HG02759 (cell line): ENCODE measurements around the gene GMDS.

ENCODE experiments used
- ATAC-seq: cut with Tn5 transposase; IDR thresholded peaks from one replicate; pipeline ENCODE4 v1.9.1; 2021; ENCODE audit warnings: mild to moderate bottlenecking, moderate library complexity; ENCODE audit not compliant: unreplicated experiment

Gene GMDS

DNA sequence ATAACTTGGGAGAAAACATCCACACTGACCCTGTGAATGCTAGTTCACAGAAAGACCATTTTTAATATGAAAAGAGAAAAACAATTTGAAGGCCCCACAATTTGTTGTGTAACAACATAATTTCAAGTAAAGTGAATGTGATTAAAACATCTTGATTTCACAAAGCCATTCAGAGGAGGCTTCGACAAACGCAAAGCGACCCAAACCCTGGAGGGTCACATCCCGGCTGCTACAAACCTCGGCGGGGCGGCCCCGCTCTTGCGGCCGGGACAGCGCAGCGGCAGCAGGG, 621.7 kb downstream of the GMDS start:
- no peak for ATAC-seq

DNA sequence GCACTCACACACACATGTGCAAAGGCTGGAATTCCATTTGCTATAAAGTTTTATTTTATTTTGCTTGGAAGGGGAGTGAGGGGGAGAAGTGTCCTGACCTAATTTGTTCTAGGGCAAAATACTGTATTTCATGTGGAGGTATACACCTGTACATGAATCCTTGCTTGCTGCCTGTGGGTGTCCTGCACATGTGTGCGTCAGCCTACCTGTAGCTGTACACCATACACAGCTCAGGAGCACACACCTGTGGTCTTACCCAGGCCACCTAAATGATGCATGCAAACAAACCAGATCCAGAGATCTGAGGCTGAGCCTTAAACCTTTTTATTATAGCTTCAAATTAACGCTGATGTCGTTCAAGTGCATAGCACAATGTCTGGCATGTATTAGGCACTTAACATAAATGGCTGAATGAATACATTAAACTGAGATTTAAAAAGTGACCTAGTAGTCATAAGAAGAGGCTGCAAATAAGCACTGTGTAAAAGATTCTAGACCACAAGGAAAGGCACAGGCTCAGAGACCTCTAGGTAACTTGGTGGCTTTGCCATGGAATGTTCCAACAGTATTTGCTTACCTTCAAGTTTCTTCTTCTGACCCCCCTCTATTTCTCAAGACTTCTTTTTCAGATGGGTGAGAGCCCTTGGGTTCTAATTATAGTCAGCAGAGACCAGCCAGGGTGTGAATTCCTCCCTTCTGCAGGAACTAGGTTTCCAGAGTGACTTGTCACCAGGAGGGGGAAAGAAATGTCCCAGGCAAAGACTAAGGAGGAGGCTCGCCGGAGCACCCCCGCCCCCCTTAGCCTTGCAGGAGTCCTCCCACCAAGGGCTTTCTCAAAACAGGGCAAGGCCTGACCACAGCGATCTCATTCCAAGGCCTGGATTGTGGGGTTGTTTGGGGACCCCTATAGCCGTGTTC, 622.3 kb downstream of the GMDS start:
- ATAC-seq, result no peak

GRCh38 chr6:1622220-1622850, 623.1 kb downstream of the GMDS start:
- no peak for ATAC-seq

GRCh38 chr6:1621070-1621701, 624.2 kb downstream of the GMDS start:
- ATAC-seq, result no peak

DNA sequence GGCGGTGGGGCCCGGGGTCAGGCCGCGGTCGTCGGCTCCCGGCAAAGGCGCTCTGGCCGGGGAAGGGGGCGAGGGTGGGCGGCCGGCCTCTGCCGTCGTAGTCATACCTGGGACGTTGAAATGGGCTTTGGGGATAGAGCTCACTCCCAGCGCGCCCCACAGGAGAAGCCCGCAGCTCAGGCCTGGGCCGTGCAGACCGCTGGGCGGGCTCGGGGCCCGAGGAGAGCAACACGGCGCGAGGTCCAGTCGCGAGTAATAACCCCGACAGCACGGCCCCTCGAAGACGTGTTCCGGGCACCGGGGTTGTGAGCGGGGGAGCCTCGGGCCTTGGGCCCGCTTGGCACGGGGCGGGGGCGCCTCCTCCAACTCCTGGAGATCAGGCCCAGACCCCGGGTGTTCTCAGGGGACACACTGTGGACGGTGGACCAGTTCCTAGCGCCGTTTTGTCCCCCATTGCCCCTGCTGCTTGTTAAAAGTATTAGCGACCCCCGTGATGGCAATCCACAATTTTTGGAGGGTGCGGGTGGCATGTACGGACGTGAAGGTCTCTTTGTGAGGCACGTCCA, 624.8 kb downstream of the GMDS start:
- no peak for ATAC-seq

DNA sequence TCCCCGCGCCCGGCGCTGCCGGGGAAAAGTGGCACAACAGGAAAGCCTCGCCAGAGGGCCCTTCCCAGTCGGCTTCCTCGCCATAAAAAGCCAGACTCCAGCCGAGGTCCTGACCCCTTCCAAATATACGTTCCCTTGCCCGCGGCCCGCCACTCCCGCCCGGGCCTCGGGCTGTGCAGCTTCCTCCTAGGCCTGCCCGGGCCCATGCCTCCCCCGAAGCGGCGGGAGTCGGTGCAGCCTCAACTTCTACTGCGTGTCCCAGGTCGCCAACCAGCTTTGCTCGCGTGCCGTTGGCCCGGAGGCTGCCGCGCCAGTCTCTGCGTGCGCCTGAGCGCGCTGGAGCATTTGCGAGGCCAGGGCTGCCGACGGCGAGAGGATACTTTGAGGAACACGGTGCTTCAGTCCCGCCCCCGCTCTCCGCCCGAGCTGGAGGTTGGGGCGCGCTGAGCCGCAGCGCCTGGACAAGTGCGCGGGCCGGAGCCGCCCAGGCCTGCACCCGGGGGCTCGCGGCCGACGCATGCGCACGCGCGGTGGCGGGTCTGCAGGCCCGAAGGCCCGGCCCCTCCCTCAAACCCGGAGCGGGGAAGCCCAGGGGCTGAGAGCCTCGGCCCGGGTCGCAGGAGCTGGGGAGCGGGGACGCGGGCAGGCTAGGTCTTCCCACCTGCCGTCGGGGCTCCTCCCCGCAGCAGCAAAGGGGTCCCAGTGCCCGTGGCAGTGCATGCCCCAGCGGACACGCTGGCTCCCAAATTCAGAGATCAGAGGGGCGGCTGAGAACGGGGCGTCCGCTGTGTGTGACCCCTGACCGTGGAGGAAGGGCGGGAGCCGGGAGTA, 625.5 kb downstream of the GMDS start:
- ATAC-seq, result no peak

DNA sequence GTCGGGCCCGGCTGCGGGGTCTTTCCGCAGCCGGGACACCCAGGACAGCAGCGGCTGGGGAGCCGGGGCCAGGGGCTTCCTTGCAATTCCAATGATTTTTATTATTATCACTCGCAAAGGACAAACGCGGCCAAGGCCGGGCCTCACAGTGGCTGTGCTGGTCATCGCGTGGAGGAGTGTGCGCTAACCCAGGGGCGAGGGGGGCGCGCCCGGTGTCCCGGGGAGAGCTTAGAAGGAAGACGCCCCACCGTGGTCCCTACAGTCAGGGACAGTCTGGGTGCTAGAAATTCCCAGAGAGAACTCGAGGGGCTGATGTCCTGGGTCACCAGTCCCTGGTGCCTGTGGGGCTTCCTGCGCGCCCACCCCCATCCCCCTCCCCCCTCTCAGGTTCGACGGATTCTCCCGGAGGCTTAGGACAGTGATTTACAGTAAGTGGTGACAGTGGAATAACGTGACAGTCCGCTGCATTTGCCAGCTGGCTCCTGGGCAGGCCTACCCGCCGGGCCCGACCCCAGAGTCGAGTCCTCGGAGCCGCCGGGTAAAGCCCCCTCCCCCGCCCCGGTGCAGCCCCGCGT, 626.2 kb downstream of the GMDS start:
- no peak for ATAC-seq

- ATAC-seq, result no peak
These were observed 626.9 kb downstream of the GMDS start for GRCh38 chr6:1618311-1619097.

DNA sequence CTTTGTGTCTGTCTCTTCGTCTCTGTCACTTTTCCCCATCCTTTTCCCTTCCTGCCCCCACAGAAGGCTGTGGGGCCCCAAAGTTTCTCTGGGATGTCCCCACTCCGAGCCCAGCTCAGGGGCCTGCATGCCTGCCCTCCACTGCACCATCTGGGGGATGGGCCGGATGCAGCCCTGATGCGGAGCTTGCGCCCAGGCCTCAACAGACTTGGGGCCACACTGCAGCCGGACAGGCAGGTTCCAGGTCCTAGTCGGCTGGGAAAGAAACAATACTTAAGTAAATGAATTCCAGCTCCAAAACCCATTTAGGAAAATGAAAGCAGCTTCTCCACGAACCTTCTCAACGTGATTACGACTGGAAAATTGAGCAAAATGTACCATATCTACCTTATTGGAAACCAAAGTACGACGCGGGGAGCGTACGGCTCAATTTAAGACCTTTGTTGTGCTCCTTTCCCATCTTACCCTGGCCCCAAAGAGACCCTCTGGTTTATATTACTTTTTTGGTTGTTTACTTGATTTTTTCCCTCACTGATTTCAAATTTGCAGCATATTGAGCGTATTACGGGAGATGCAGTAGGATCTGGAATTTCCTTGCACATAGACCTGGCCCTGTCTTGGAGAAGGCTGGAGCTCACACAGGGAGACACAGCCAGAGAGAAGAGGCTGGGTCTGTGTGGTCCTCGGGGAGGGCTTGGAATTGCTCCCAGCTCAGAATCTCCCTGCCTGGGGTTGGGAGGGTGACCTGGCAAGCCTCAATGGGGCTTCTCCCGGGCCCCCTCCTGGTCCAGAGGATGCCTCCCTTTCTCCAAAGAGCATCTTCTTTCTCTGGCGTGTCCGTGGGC, 627.7 kb downstream of the GMDS start:
- no peak for ATAC-seq

GRCh38 chr6:1616701-1617463, 628.5 kb downstream of the GMDS start:
- no peak for ATAC-seq

DNA sequence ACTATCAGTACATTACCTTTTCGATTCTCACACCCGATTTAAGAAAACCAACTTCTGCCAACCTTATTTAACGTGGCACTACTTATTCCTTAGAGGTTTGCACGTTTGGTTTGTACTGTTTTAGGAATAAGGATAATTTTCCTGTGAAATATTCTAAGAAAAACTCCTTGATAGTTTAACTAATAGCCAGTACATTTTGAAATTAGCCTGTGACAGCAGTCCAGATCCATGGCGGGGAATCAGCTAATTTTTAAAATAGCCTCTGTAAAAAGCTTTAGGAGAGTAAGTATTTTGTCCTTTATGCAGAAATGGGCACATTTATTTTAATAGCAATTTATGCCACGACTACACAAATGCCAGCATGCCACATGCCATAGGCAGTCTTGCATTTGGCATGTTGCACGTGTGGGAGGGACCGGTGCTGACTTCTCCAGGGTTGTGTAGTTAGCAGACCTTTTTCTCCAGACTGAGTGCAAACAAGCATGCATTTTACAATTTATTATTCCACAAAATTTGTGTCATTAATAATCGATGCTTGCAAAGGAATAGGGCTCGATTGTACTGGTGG, 629.5 kb downstream of the GMDS start:
- no peak for ATAC-seq

- no peak for ATAC-seq
These were observed 630.1 kb downstream of the GMDS start for GRCh38 chr6:1615151-1615852.

DNA sequence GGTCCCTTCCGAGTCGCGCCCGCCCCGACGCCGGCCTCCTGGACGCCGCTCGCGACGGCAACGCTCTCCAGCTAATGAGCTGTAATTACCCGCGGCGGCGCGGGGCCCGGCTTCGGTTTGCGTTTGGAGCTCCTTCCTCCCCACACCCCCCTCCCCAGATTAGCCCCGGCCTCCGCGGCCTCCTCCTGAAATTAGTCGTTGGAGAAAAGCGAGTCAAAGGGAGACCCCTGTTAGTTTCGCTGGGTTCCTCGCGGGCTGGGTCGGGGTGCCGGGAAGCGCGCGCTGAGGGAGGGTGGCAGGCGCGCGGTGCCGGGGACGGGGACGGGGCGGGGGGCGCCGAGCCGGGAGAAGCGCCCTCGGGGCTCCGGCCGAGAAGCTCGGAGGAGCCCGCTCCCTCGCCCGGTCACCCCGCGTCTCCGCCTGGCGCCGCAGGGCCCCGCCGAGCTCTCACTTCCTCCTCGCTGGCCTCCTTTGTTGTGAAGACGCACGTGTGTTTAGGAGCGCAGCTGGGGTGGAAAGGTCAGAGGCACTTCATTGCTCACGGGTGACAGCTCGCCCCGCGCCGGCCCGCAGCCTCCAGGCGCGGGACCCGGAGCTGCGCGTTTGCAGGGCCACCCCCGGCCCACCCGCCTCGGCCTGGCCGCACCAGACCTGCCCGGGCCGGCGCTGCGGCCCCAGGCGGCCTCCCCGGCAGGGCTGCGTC, 630.8 kb downstream of the GMDS start:
- no peak for ATAC-seq

DNA sequence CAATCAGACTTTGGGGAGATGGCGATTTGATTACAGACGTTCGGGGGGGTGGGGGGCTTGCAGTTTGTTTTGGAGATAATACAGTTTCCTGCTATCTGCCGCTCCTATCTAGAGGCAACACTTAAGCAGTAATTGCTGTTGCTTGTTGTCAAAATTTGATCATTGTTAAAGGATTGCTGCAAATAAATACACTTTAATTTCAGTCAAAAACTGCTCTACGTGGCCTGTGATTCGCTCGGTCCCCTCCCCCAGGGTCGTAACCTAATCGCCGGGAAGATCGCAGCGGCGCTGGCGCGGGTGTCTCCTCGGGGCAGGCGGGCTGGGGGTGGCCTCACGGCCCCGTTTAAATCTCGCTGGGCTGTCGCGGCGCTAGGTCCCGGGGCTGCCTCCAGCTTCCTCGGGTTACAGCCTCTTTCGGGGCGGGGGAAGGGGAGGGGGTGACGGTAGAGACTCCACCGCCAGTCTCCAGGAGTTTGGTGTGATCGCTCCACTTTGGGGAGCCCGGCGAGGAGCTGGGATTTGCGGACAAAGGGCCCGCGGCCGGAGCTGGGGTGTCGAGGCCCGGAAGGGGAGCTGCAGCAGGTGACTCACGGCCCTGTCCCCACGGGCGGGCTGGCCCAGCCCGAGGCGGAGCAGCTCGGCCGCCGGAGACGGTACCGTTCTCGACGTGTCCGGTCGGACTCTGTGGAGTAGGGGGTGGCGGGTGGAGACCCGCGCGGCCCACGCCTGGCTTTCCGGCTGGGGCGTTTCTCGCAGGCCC, 631.5 kb downstream of the GMDS start:
- no peak for ATAC-seq

GRCh38 chr6:1613346-1613687, 632.1 kb downstream of the GMDS start:
- no peak for ATAC-seq

GRCh38 chr6:1612974-1613306, 632.5 kb downstream of the GMDS start:
- no peak for ATAC-seq
